ENCODE measurements around the gene LRRC75A.

The LRRC75A gene

GRCh38 chr17:16464303-16465051 lies 27.5 kb downstream of the LRRC75A start:
- Histone ChIP-seq H3K27ac (no peak overlapping the region), H3K36me3 (peaks cover 0 to 16% (median 0%) of the 10 kb centered on the region in 3 donors), H3K4me3 (no peak overlapping the region), H3K27me3 (no peaks in the 10 kb centered on the region), H3K4me1 (peaks cover 0 to 5% (median 0%) of the 10 kb centered on the region in 4 donors), H3K9me3 (no peaks in the 10 kb centered on the region)
- no peak for TF ChIP-seq CTCF (IDR thresholded peaks at IDR 0.05)
- intact Hi-C loops (cut with DNase I; ENCODE audit: low total_unique reads) = no loop called here
- no peak for DNase-seq

GRCh38 chr17:16463358-16464302 lies 28.4 kb downstream of the LRRC75A start:
- DNase-seq = no peak
- Histone ChIP-seq H3K4me1 (peaks cover 0 to 5% (median 0%) of the 10 kb centered on the region in 4 donors), H3K36me3 (peaks cover 0 to 16% (median 4%) of the 10 kb centered on the region in 3 donors), H3K9me3 (no peaks in the 10 kb centered on the region), H3K27me3 (no peaks in the 10 kb centered on the region), H3K4me3 (no peak overlapping the region), H3K27ac (no peak overlapping the region)
- peak in 1 of 2 experiments; percentile 24 for TF ChIP-seq CTCF (IDR thresholded peaks at IDR 0.05)
- intact Hi-C loops (cut with DNase I; ENCODE audit: low total_unique reads) = no loop called here

DNA sequence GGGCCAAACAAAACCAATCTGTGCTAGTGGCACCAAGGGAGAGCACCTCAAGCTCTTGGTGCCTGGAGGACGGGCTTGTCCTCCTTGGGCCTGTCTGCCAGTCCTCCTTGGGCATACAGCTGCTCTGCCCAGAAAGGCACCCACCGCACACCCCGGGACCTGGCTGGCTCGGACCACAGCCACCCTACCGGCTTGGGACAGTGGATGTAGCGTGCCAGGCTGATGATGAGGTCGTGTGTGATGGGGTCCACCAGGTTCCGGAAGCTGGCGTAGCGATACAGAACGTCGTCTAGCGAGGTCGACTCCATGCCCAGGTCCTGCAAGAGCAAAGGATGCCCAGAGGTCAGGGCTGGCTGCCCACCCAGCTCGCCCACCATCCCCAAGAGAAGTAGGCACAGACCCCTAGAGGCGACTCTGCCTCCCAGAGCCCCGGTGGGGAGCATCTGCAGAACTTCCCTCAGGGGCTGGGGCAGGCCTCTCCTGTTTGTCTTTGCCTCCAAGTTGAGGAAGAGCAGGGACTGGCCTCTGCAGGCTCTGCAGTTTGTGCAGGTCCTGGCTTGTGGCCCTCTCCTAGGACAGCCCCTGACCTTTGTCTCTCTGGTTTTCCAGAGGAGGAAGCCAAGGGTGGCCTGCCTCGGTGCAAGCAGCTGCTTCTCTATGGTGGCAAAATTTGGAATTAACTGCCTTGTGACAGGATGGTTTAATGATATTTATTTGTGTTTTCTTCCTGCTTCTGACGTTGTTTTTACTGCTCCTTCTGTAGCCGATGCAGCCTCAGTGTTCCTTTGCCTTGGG lies 29.7 kb downstream of the LRRC75A start:
- Histone ChIP-seq H3K9me3 (no peaks in the 10 kb centered on the region), H3K4me3 (no peak overlapping the region), H3K4me1 (peaks cover 0 to 5% (median 0%) of the 10 kb centered on the region in 4 donors), H3K36me3 (peaks cover 0 to 20% (median 4%) of the 10 kb centered on the region in 3 donors), H3K27ac (no peak overlapping the region), H3K27me3 (no peaks in the 10 kb centered on the region)
- intact Hi-C loops (cut with DNase I; ENCODE audit: low total_unique reads) = no loop called here
- DNase-seq = no peak
- no peak for TF ChIP-seq CTCF (IDR thresholded peaks at IDR 0.05)

GRCh38 chr17:16461606-16461866 lies 30.5 kb downstream of the LRRC75A start:
- Histone ChIP-seq H3K9me3 (no peaks in the 10 kb centered on the region), H3K4me1 (peaks cover 0 to 5% (median 0%) of the 10 kb centered on the region in 4 donors), H3K27me3 (no peaks in the 10 kb centered on the region), H3K4me3 (no peak overlapping the region), H3K27ac (no peak overlapping the region), H3K36me3 (peaks cover 0 to 24% (median 4%) of the 10 kb centered on the region in 3 donors)
- intact Hi-C loops (cut with DNase I; ENCODE audit: low total_unique reads) = no loop called here
- TF ChIP-seq CTCF (IDR thresholded peaks at IDR 0.05) = no peak
- DNase-seq = no peak

DNA sequence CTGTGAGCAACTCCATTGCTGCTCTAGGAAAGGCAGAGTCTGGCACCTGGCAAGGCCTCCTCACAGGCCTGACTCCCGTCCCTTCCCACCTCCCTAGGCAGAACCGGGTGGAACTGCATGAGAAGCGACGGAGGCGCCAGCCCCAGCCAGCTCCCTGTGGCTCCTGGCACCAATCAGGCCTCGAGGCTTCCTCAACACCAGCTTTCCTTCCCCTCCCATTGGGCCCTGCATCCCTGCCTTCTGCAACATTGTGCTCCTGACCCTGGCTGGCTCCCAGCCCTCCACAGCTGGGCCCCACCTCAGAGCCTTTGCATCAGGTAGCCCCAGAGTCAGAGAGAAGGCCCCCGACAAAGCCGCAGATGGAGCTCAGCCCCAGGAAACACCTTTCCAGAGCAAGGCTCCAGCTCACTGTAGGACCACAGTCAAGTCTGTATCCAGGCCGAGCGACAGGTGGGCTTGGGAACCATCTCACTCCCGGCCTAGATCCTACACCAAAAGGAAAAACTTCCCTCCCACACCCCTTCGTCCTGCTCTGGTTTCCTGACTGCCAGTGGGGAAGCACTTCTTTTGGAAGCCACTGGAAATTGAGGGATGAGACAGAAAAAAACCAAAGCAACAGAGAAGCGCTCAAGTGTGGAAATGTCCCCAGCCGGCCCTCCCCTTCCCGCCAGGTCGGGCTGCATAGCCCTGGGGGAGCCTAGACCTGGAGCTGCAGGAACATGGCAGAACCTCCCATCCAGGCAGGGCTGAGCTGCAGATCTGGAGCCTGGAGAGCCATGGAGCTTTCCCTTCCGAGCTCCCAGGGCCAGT lies 31.0 kb downstream of the LRRC75A start:
- H3K4me1 ChIP-seq = peaks cover 0 to 5% (median 0%) of the 10 kb centered on the region in 4 donors
- no peak for TF ChIP-seq CTCF (IDR thresholded peaks at IDR 0.05)
- no peak overlapping the region for H3K4me3 ChIP-seq
- H3K9me3 ChIP-seq = no peaks in the 10 kb centered on the region
- DNase-seq = no peak
- intact Hi-C loops (cut with DNase I; ENCODE audit: low total_unique reads) = no loop called here
- no peaks in the 10 kb centered on the region for H3K27me3 ChIP-seq
- H3K27ac ChIP-seq = no peak overlapping the region
- H3K36me3 ChIP-seq = peaks cover 0 to 24% (median 4%) of the 10 kb centered on the region in 3 donors

All from tibial artery (tissue), 4 donors.